WTC11 (cell line): Measurements from ENCODE around the gene RTF1. TPM values are rescaled to one million over a fixed set of nuclear protein-coding genes. Genes with fewer than 3 reads are reported as not detected.
A peak's percentile ranks its signal among the peaks of the same experiment; 100 is the strongest.

Experiments used
- ATAC-seq: fragments of 200-7000 bp; cut with Tn5 transposase; 2 replicates; pipeline ENCODE4 v1.10.0; 2021; ENCODE audit warnings: mild to moderate bottlenecking, moderate library complexity
- CTCF ChIA-PET: fragments of 300-600 bp; sonication (Branson Sonifier 250); formaldehyde crosslinking; loops from one replicate; lab custom pipeline; 2021; ENCODE audit warnings: antibody characterized with exemption; lab: Charles Lee
- POLR2A ChIA-PET: fragments of 350-600 bp; sonication (Branson Sonifier 250); formaldehyde crosslinking; loops from one replicate; lab custom pipeline; 2021; ENCODE audit warnings: antibody characterized with exemption; lab: Charles Lee
- DNase-seq: peaks from one replicate; pipeline ENCODE4 v3.0.0; 2021; ENCODE audit warnings: low spot score
- H3K27ac Mint-ChIP-seq: 2 replicates; pipeline ENCODE4 v1.8.0; 2021; ENCODE audit warnings: mixed read lengths
- H3K27me3 Mint-ChIP-seq: 2 replicates; pipeline ENCODE4 v1.8.0; 2021; ENCODE audit warnings: low read depth, mild to moderate bottlenecking, moderate library complexity, mixed read lengths
- H3K36me3 Mint-ChIP-seq: 2 replicates; pipeline ENCODE4 v1.8.0; 2021; ENCODE audit warnings: mixed read lengths
- H3K4me1 Mint-ChIP-seq: 2 replicates; pipeline ENCODE4 v1.8.0; 2022; ENCODE audit warnings: mixed read lengths
- H3K4me3 Mint-ChIP-seq: 2 replicates; pipeline ENCODE4 v1.8.0; 2021; ENCODE audit warnings: mild to moderate bottlenecking, moderate library complexity, mixed read lengths
- H3K9me3 Mint-ChIP-seq: 2 replicates; pipeline ENCODE4 v1.8.0; 2021; ENCODE audit warnings: mixed read lengths
- HMGA2 ChIP-seq: fragments of 250-450 bp; sonication (Bioruptor Pico); IDR thresholded peaks from 2 replicates; pipeline ENCODE4 v1.4.0; 2021; ENCODE audit warnings: mild to moderate bottlenecking, moderate library complexity
- KAT7 ChIP-seq: sonication (generic); formaldehyde crosslinking; IDR thresholded peaks from 2 replicates; pipeline ENCODE4 v1.8.1; 2023; ENCODE audit warnings: missing genetic modification reagents, mild to moderate bottlenecking, borderline replicate concordance
- NFYB ChIP-seq: sonication (generic); formaldehyde crosslinking; conservative IDR thresholded peaks from 2 replicates; pipeline ENCODE4 v1.8.0; 2022; ENCODE audit warnings: low read depth, missing genetic modification reagents
- RORB ChIP-seq: fragments of 250-450 bp; sonication (Bioruptor Pico); IDR thresholded peaks from 2 replicates; pipeline ENCODE4 v1.9.0; 2021; ENCODE audit warnings: mild to moderate bottlenecking
- TEAD1 ChIP-seq: sonication (generic); formaldehyde crosslinking; IDR thresholded peaks from 2 replicates; pipeline ENCODE4 v1.8.0; 2022; ENCODE audit warnings: mild to moderate bottlenecking, missing genetic modification reagents
- ZBTB21 ChIP-seq: sonication (generic); formaldehyde crosslinking; IDR thresholded peaks from 2 replicates; pipeline ENCODE4 v1.8.1; 2023; ENCODE audit warnings: mild to moderate bottlenecking, missing genetic modification reagents, borderline replicate concordance
- ZNF121 ChIP-seq: sonication (generic); formaldehyde crosslinking; IDR thresholded peaks from 2 replicates; pipeline ENCODE4 v1.8.0; 2023; ENCODE audit warnings: missing genetic modification reagents
- ZNF232 ChIP-seq: sonication (generic); formaldehyde crosslinking; IDR thresholded peaks from 2 replicates; pipeline ENCODE4 v1.8.0; 2022; ENCODE audit warnings: mild to moderate bottlenecking, missing genetic modification reagents
- ZNF317 ChIP-seq: sonication (generic); formaldehyde crosslinking; IDR thresholded peaks from 2 replicates; pipeline ENCODE4 v1.8.1; 2023; ENCODE audit warnings: low read depth, mild to moderate bottlenecking, moderate library complexity, missing genetic modification reagents, borderline replicate concordance
- ZNF396 ChIP-seq: fragments of 250-450 bp; sonication (Bioruptor Pico); IDR thresholded peaks from 2 replicates; pipeline ENCODE4 v1.8.0; 2021; ENCODE audit warnings: mild to moderate bottlenecking, moderate library complexity, borderline replicate concordance
- ZNF416 ChIP-seq: fragments of 250-450 bp; sonication (Bioruptor Pico); IDR thresholded peaks from 2 replicates; pipeline ENCODE4 v1.9.0; 2021; ENCODE audit warnings: mild to moderate bottlenecking, inconsistent platforms
- ZNF423 ChIP-seq: fragments of 250-450 bp; sonication (Bioruptor Pico); IDR thresholded peaks from 2 replicates; pipeline ENCODE4 v2.1.2; 2022; ENCODE audit warnings: mild to moderate bottlenecking, moderate library complexity
- ZNF671 ChIP-seq: fragments of 250-450 bp; sonication (Bioruptor Pico); IDR thresholded peaks from 2 replicates; pipeline ENCODE4 v1.8.0; 2021; ENCODE audit warnings: mild to moderate bottlenecking
- total RNA-seq: library from RNA; stranded (reverse); gene quantifications from 3 replicates; pipeline ENCODE4 v1.2.3, GENCODE V29; 2021
- TF ChIP-seq, protein P1 (sequence below): fragments of 200-600 bp; IDR thresholded peaks from 2 replicates; pipeline ENCODE4 v1.8.0; 2022; ENCODE audit warnings: antibody characterized with exemption
- TF ChIP-seq, protein P2 (sequence below): sonication (generic); formaldehyde crosslinking; IDR thresholded peaks from 2 replicates; pipeline ENCODE4 v1.8.0; 2022; ENCODE audit warnings: mild to moderate bottlenecking, missing genetic modification reagents
- TF ChIP-seq, protein P3 (sequence below): fragments of 250-450 bp; sonication (Bioruptor Pico); IDR thresholded peaks from 2 replicates; pipeline ENCODE4 v1.8.0; 2021; ENCODE audit warnings: mild to moderate bottlenecking
- TF ChIP-seq, protein P4 (sequence below): sonication (generic); formaldehyde crosslinking; IDR thresholded peaks from 2 replicates; pipeline ENCODE4 v1.8.1; 2023; ENCODE audit warnings: mild to moderate bottlenecking, missing genetic modification reagents, moderate library complexity
- TF ChIP-seq, protein P5 (sequence below): sonication (generic); formaldehyde crosslinking; IDR thresholded peaks from 2 replicates; pipeline ENCODE4 v1.8.0; 2023; ENCODE audit warnings: missing genetic modification reagents
- TF ChIP-seq, protein P6 (sequence below): sonication (generic); formaldehyde crosslinking; IDR thresholded peaks from 2 replicates; pipeline ENCODE4 v1.8.1; 2022; ENCODE audit warnings: low read depth, mild to moderate bottlenecking, moderate library complexity, missing genetic modification reagents, borderline replicate concordance
- TF ChIP-seq, protein P7 (sequence below): sonication (generic); formaldehyde crosslinking; IDR thresholded peaks from 2 replicates; pipeline ENCODE4 v1.8.0; 2023; ENCODE audit warnings: mild to moderate bottlenecking, missing genetic modification reagents
- TF ChIP-seq, protein P8 (sequence below): sonication (generic); formaldehyde crosslinking; IDR thresholded peaks from 2 replicates; pipeline ENCODE4 v1.8.1; 2023; ENCODE audit warnings: mild to moderate bottlenecking, missing genetic modification reagents, moderate library complexity

Gene RTF1
- total RNA-seq, 1 experiment from 2014 or later = 52.3 TPM

DNA sequence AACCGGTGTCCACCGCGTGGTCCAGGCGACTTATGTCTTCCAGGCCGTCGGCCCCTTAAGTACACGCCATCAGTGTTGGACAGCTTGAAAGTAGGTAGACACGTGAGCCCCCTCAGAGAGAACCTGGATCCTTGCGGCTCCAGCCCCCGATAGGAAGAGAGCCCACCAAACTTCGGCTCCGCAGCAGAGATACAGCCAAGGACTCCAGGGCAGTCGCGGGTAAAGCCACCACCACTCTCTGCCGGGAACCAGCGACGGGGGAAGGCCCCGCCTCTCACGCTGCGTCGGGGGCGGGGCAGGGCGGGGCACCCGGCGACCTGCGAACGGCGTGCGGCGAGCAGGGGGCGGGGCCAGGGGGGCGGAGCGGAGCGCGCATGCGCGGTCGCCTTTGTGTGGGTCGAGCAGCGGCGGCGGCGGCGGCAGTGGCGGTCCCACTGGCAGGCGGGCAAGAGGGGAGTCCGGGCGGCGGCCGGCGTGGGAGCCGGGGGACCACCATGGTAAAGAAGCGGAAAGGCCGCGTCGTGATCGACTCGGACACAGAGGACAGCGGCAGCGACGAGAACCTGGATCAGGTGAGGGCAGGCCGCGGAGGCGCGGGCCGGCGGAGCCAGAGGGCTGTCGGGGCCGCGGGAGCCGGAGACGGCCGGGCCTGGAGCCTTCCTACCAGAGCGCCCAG, at the start of gene RTF1 (continued):
- TF ChIP-seq, protein P1, sequence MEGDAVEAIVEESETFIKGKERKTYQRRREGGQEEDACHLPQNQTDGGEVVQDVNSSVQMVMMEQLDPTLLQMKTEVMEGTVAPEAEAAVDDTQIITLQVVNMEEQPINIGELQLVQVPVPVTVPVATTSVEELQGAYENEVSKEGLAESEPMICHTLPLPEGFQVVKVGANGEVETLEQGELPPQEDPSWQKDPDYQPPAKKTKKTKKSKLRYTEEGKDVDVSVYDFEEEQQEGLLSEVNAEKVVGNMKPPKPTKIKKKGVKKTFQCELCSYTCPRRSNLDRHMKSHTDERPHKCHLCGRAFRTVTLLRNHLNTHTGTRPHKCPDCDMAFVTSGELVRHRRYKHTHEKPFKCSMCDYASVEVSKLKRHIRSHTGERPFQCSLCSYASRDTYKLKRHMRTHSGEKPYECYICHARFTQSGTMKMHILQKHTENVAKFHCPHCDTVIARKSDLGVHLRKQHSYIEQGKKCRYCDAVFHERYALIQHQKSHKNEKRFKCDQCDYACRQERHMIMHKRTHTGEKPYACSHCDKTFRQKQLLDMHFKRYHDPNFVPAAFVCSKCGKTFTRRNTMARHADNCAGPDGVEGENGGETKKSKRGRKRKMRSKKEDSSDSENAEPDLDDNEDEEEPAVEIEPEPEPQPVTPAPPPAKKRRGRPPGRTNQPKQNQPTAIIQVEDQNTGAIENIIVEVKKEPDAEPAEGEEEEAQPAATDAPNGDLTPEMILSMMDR = no peak
- TF ChIP-seq ZNF232 (CRISPR knock-in tag) = no peak
- no peak; the same call in 1 of the 2 replicates for TF ChIP-seq KAT7 (CRISPR knock-in tag)
- no peak for TF ChIP-seq ZBTB21 (CRISPR knock-in tag)
- TF ChIP-seq, protein P2, sequence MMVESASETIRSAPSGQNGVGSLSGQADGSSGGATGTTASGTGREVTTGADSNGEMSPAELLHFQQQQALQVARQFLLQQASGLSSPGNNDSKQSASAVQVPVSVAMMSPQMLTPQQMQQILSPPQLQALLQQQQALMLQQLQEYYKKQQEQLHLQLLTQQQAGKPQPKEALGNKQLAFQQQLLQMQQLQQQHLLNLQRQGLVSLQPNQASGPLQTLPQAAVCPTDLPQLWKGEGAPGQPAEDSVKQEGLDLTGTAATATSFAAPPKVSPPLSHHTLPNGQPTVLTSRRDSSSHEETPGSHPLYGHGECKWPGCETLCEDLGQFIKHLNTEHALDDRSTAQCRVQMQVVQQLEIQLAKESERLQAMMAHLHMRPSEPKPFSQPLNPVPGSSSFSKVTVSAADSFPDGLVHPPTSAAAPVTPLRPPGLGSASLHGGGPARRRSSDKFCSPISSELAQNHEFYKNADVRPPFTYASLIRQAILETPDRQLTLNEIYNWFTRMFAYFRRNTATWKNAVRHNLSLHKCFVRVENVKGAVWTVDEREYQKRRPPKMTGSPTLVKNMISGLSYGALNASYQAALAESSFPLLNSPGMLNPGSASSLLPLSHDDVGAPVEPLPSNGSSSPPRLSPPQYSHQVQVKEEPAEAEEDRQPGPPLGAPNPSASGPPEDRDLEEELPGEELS (CRISPR knock-in tag) = no peak
- no peak for TF ChIP-seq ZNF317 (CRISPR knock-in tag)
- no peak for TF ChIP-seq ZNF423
- TF ChIP-seq ZNF671 (CRISPR knock-in tag) = no peak
- no peak for TF ChIP-seq ZNF121 (CRISPR knock-in tag)
- TF ChIP-seq TEAD1 (CRISPR knock-in tag) = no peak; the same call in 1 of the 2 replicates
- TF ChIP-seq NFYB (CRISPR knock-in tag) = no peak
- TF ChIP-seq, protein P3, sequence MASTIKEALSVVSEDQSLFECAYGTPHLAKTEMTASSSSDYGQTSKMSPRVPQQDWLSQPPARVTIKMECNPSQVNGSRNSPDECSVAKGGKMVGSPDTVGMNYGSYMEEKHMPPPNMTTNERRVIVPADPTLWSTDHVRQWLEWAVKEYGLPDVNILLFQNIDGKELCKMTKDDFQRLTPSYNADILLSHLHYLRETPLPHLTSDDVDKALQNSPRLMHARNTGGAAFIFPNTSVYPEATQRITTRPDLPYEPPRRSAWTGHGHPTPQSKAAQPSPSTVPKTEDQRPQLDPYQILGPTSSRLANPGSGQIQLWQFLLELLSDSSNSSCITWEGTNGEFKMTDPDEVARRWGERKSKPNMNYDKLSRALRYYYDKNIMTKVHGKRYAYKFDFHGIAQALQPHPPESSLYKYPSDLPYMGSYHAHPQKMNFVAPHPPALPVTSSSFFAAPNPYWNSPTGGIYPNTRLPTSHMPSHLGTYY = no peak
- no peak for TF ChIP-seq ZNF396 (CRISPR knock-in tag)
- TF ChIP-seq RORB (CRISPR knock-in tag) = no peak
- TF ChIP-seq, protein P4, sequence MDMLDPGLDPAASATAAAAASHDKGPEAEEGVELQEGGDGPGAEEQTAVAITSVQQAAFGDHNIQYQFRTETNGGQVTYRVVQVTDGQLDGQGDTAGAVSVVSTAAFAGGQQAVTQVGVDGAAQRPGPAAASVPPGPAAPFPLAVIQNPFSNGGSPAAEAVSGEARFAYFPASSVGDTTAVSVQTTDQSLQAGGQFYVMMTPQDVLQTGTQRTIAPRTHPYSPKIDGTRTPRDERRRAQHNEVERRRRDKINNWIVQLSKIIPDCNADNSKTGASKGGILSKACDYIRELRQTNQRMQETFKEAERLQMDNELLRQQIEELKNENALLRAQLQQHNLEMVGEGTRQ (CRISPR knock-in tag) = 0 out of 2 replicates have a peak, but pooled peaks have one; percentile 30

DNA sequence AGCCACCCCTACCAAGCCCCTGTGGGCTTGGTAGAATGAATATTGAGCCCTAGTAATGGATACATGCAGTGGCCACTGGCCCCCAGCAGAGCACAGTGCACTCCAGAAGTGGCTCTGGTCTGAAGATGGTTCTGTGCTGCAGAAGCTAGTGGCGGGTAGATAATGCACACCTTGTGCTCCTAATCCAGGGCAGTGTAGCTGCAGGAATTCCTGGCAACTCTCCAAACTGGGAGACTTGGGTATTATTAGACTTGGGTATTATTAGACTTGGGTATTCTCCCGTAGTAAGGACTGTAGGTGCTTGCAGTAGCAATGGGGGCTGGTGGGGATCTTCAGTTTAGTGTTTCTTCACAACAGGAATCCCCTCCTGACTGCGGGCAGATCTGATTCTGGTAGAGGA, 49.5 kb upstream of the RTF1 start:
- CTCF ChIA-PET = no interaction called here
- peaks cover 76% of the 10 kb centered on the region for H3K36me3 Mint-ChIP-seq
- no peaks in the 10 kb centered on the region for H3K4me1 Mint-ChIP-seq
- H3K9me3 Mint-ChIP-seq = no peaks in the 10 kb centered on the region
- no peak for ATAC-seq
- no peak overlapping the region for H3K4me3 Mint-ChIP-seq
- H3K27ac Mint-ChIP-seq = no peak overlapping the region
- H3K27me3 Mint-ChIP-seq = no peaks in the 10 kb centered on the region
- POLR2A ChIA-PET = no interaction called here
- DNase-seq = no peak
- TF ChIP-seq, protein P5, sequence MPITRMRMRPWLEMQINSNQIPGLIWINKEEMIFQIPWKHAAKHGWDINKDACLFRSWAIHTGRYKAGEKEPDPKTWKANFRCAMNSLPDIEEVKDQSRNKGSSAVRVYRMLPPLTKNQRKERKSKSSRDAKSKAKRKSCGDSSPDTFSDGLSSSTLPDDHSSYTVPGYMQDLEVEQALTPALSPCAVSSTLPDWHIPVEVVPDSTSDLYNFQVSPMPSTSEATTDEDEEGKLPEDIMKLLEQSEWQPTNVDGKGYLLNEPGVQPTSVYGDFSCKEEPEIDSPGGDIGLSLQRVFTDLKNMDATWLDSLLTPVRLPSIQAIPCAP (CRISPR knock-in tag) = no peak
- TF ChIP-seq ZNF416 (no peak), ZNF121 (CRISPR knock-in tag) (no peak), HMGA2 (no peak)
- TF ChIP-seq, protein P6, sequence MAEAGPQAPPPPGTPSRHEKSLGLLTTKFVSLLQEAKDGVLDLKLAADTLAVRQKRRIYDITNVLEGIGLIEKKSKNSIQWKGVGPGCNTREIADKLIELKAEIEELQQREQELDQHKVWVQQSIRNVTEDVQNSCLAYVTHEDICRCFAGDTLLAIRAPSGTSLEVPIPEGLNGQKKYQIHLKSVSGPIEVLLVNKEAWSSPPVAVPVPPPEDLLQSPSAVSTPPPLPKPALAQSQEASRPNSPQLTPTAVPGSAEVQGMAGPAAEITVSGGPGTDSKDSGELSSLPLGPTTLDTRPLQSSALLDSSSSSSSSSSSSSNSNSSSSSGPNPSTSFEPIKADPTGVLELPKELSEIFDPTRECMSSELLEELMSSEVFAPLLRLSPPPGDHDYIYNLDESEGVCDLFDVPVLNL (CRISPR knock-in tag) = no peak
- TF ChIP-seq, protein P7, sequence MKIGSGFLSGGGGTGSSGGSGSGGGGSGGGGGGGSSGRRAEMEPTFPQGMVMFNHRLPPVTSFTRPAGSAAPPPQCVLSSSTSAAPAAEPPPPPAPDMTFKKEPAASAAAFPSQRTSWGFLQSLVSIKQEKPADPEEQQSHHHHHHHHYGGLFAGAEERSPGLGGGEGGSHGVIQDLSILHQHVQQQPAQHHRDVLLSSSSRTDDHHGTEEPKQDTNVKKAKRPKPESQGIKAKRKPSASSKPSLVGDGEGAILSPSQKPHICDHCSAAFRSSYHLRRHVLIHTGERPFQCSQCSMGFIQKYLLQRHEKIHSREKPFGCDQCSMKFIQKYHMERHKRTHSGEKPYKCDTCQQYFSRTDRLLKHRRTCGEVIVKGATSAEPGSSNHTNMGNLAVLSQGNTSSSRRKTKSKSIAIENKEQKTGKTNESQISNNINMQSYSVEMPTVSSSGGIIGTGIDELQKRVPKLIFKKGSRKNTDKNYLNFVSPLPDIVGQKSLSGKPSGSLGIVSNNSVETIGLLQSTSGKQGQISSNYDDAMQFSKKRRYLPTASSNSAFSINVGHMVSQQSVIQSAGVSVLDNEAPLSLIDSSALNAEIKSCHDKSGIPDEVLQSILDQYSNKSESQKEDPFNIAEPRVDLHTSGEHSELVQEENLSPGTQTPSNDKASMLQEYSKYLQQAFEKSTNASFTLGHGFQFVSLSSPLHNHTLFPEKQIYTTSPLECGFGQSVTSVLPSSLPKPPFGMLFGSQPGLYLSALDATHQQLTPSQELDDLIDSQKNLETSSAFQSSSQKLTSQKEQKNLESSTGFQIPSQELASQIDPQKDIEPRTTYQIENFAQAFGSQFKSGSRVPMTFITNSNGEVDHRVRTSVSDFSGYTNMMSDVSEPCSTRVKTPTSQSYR (CRISPR knock-in tag) = no peak
- TF ChIP-seq, protein P1 = no peak
- TF ChIP-seq, protein P8, sequence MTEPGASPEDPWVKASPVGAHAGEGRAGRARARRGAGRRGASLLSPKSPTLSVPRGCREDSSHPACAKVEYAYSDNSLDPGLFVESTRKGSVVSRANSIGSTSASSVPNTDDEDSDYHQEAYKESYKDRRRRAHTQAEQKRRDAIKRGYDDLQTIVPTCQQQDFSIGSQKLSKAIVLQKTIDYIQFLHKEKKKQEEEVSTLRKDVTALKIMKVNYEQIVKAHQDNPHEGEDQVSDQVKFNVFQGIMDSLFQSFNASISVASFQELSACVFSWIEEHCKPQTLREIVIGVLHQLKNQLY (CRISPR knock-in tag) = no peak
